MG63 (cell line): ENCODE measurements around the gene DAPK1. TPM values are rescaled to one million over a fixed set of nuclear protein-coding genes. Genes with fewer than 3 reads are reported as not detected.
A peak's percentile ranks its signal among the peaks of the same experiment; 100 is the strongest.

Experiments used
- DNase-seq: peaks from one replicate; pipeline ENCODE4 v3.0.0-alpha.2; 2020
- H3K27me3 ChIP-seq: fragments of 250-450 bp; sonication (Bioruptor Pico); 2 replicates; pipeline ENCODE4 v1.5.1; 2020; ENCODE audit warnings: mild to moderate bottlenecking, moderate library complexity
- H3K36me3 ChIP-seq: fragments of 250-450 bp; sonication (Bioruptor Pico); 2 replicates; pipeline ENCODE4 v1.5.1; 2020; ENCODE audit warnings: mild to moderate bottlenecking, moderate library complexity
- H3K4me3 ChIP-seq: fragments of 250-450 bp; sonication (Bioruptor Pico); 2 replicates; pipeline ENCODE4 v1.5.1; 2020; ENCODE audit warnings: mild to moderate bottlenecking, moderate library complexity
- H3K9me3 ChIP-seq: fragments of 250-450 bp; sonication (Bioruptor Pico); 2 replicates; pipeline ENCODE4 v1.5.1; 2020; ENCODE audit warnings: mild to moderate bottlenecking, moderate library complexity
- total RNA-seq: library from RNA; depleted of rRNA; stranded (reverse); fragments of >200 nt; shearing (Covaris generic); gene quantifications from 2 replicates; pipeline ENCODE4 v1.2.3, GENCODE V29; 2014; ENCODE audit warnings: low replicate concordance

DAPK1 gene
- total RNA-seq, 1 experiment from 2014 or later = 36.4 TPM

GRCh38 chr9:87620731-87621322 is 123.2 kb downstream of the DAPK1 start:
- H3K9me3 ChIP-seq = no peaks in the 10 kb centered on the region
- no peak overlapping the region for H3K4me3 ChIP-seq
- DNase-seq = no peak
- no peaks in the 10 kb centered on the region for H3K27me3 ChIP-seq
- H3K36me3 ChIP-seq = peaks cover 47% of the 10 kb centered on the region

GRCh38 chr9:87622098-87622497 is 124.4 kb downstream of the DAPK1 start:
- no peaks in the 10 kb centered on the region for H3K9me3 ChIP-seq
- H3K36me3 ChIP-seq = peaks cover 47% of the 10 kb centered on the region
- DNase-seq = no peak
- H3K4me3 ChIP-seq = no peak overlapping the region
- H3K27me3 ChIP-seq = no peaks in the 10 kb centered on the region

- H3K9me3 ChIP-seq = no peaks in the 10 kb centered on the region
Measured at GRCh38 chr9:87622923-87623322, 125.3 kb downstream of the DAPK1 start.

GRCh38 chr9:87628346-87628745 is 130.7 kb downstream of the DAPK1 start:
- peaks cover 51% of the 10 kb centered on the region for H3K36me3 ChIP-seq
- DNase-seq = no peak
- no peaks in the 10 kb centered on the region for H3K27me3 ChIP-seq
- H3K4me3 ChIP-seq = no peak overlapping the region
- no peaks in the 10 kb centered on the region for H3K9me3 ChIP-seq

More at GRCh38 chr9:87622923-87623322, 125.3 kb downstream of the DAPK1 start:
- Histone ChIP-seq H3K27me3 (no peaks in the 10 kb centered on the region), H3K36me3 (peaks cover 49% of the 10 kb centered on the region), H3K4me3 (no peak overlapping the region)
- no peak for DNase-seq

GRCh38 chr9:87629104-87629503 is 131.4 kb downstream of the DAPK1 start:
- DNase-seq = no peak
- peaks cover 43% of the 10 kb centered on the region for H3K36me3 ChIP-seq

GRCh38 chr9:87630266-87630665 is 132.6 kb downstream of the DAPK1 start:
- no peak for DNase-seq
- Histone ChIP-seq H3K36me3 (peaks cover 41% of the 10 kb centered on the region), H3K27me3 (no peaks in the 10 kb centered on the region), H3K9me3 (no peaks in the 10 kb centered on the region), H3K4me3 (no peak overlapping the region)

More at GRCh38 chr9:87629104-87629503, 131.4 kb downstream of the DAPK1 start:
- H3K4me3 ChIP-seq = no peak overlapping the region
- H3K9me3 ChIP-seq = no peaks in the 10 kb centered on the region
- no peaks in the 10 kb centered on the region for H3K27me3 ChIP-seq

- no peak for DNase-seq
- Histone ChIP-seq H3K27me3 (no peaks in the 10 kb centered on the region), H3K9me3 (no peaks in the 10 kb centered on the region), H3K4me3 (no peak overlapping the region), H3K36me3 (peaks cover 41% of the 10 kb centered on the region)
Measured at GRCh38 chr9:87630846-87631245, 133.2 kb downstream of the DAPK1 start.

- H3K4me3 ChIP-seq = no peak overlapping the region
- H3K9me3 ChIP-seq = no peaks in the 10 kb centered on the region
- peaks cover 47% of the 10 kb centered on the region for H3K36me3 ChIP-seq
- no peaks in the 10 kb centered on the region for H3K27me3 ChIP-seq
- DNase-seq = no peak
Measured at GRCh38 chr9:87635656-87636501, 138.2 kb downstream of the DAPK1 start.

GRCh38 chr9:87638292-87638691 is 140.6 kb downstream of the DAPK1 start:
- no peak overlapping the region for H3K4me3 ChIP-seq
- no peaks in the 10 kb centered on the region for H3K27me3 ChIP-seq
- peaks cover 59% of the 10 kb centered on the region for H3K36me3 ChIP-seq
- DNase-seq = no peak
- no peaks in the 10 kb centered on the region for H3K9me3 ChIP-seq

- H3K36me3 ChIP-seq = peaks cover 56% of the 10 kb centered on the region
- no peaks in the 10 kb centered on the region for H3K27me3 ChIP-seq
- no peak for DNase-seq
Measured at GRCh38 chr9:87639949-87640348, 142.3 kb downstream of the DAPK1 start.

GRCh38 chr9:87640385-87640795 is 142.7 kb downstream of the DAPK1 start:
- Histone ChIP-seq H3K4me3 (no peak overlapping the region), H3K9me3 (no peaks in the 10 kb centered on the region), H3K27me3 (no peaks in the 10 kb centered on the region), H3K36me3 (peaks cover 59% of the 10 kb centered on the region)
- peak; percentile 28 for DNase-seq

More at GRCh38 chr9:87639949-87640348, 142.3 kb downstream of the DAPK1 start:
- Histone ChIP-seq H3K4me3 (no peak overlapping the region), H3K9me3 (no peaks in the 10 kb centered on the region)

- Histone ChIP-seq H3K4me3 (no peak overlapping the region), H3K9me3 (no peaks in the 10 kb centered on the region), H3K36me3 (peaks cover 66% of the 10 kb centered on the region), H3K27me3 (no peaks in the 10 kb centered on the region)
- no peak for DNase-seq
Measured at GRCh38 chr9:87641067-87641466, 143.4 kb downstream of the DAPK1 start.

- DNase-seq = no peak
- no peaks in the 10 kb centered on the region for H3K27me3 ChIP-seq
- no peaks in the 10 kb centered on the region for H3K9me3 ChIP-seq
Measured at GRCh38 chr9:87642330-87643106, 144.9 kb downstream of the DAPK1 start.

GRCh38 chr9:87643107-87643650 is 145.5 kb downstream of the DAPK1 start:
- Histone ChIP-seq H3K36me3 (peaks cover 77% of the 10 kb centered on the region), H3K9me3 (no peaks in the 10 kb centered on the region), H3K27me3 (no peaks in the 10 kb centered on the region), H3K4me3 (no peak overlapping the region)
- DNase-seq = no peak

More at GRCh38 chr9:87642330-87643106, 144.9 kb downstream of the DAPK1 start:
- Histone ChIP-seq H3K4me3 (no peak overlapping the region), H3K36me3 (peaks cover 75% of the 10 kb centered on the region)

GRCh38 chr9:87643778-87644570 is 146.3 kb downstream of the DAPK1 start:
- no peak overlapping the region for H3K4me3 ChIP-seq
- H3K36me3 ChIP-seq = peaks cover 78% of the 10 kb centered on the region
- H3K27me3 ChIP-seq = no peaks in the 10 kb centered on the region
- H3K9me3 ChIP-seq = no peaks in the 10 kb centered on the region
- DNase-seq = no peak

GRCh38 chr9:87644659-87645058 is 147.0 kb downstream of the DAPK1 start:
- Histone ChIP-seq H3K27me3 (no peaks in the 10 kb centered on the region), H3K36me3 (peaks cover 80% of the 10 kb centered on the region), H3K9me3 (no peaks in the 10 kb centered on the region), H3K4me3 (no peak overlapping the region)
- no peak for DNase-seq
